Right lobe of liver (tissue), 4 donors: ENCODE data around the gene MRPL49.

Experiments
- POLR2A ChIP-seq: fragments of 450-650 bp; IDR thresholded peaks from one replicate; pipeline ENCODE4 v1.6.1; 2017; ENCODE audit warnings: antibody characterized with exemption, mild to moderate bottlenecking
- TF ChIP-seq, protein P1 (sequence below), 4 donors: fragments of 200-600 bp in 3 of 4; fragments of 450-650 bp in 1 of 4; IDR thresholded peaks; one replicate each; pipeline versions ENCODE4 v1.5.1 to v1.8.0; 2016 to 2022; ENCODE audit warnings: antibody characterized with exemption in 4 of 4, mild to moderate bottlenecking in 2 of 4
- donor health status: DM: no; HTN: no; CAD: no.
- donor health status: DM: no; HTN: no; CAD: no.
- donor health status: DM: no; HTN: yes; CAD: no.

DNA sequence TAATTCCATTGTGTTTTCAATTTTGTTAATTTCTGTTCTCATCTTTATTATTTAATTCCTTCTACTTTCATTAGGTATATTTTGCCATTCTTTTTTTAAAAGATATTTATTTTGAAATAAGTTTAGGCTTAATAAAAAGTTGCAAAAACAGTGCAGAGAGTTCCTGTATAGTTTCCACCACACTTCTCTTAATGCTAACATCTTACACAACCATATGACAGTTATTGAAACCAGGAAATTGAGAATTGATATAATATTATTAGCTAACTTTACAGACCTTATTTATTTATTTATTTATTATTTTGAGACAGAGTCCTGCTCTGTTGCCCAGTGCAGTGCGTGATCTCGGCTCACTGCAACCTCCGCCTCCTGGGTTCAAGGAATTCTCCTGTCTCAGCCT, 34.1 kb downstream of the MRPL49 start:
- TF ChIP-seq, protein P1, sequence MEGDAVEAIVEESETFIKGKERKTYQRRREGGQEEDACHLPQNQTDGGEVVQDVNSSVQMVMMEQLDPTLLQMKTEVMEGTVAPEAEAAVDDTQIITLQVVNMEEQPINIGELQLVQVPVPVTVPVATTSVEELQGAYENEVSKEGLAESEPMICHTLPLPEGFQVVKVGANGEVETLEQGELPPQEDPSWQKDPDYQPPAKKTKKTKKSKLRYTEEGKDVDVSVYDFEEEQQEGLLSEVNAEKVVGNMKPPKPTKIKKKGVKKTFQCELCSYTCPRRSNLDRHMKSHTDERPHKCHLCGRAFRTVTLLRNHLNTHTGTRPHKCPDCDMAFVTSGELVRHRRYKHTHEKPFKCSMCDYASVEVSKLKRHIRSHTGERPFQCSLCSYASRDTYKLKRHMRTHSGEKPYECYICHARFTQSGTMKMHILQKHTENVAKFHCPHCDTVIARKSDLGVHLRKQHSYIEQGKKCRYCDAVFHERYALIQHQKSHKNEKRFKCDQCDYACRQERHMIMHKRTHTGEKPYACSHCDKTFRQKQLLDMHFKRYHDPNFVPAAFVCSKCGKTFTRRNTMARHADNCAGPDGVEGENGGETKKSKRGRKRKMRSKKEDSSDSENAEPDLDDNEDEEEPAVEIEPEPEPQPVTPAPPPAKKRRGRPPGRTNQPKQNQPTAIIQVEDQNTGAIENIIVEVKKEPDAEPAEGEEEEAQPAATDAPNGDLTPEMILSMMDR (IDR thresholded peaks at IDR 0.05), result no peak
- TF ChIP-seq POLR2A, result no peak
